ENCODE measurements around the gene LETM1.

- TF ChIP-seq CTCF (conservative IDR thresholded peaks at IDR 0.05; ENCODE audit: low read length) (no peak), EZH2phosphoT487 (IDR thresholded peaks at IDR 0.05; ENCODE audit: borderline replicate concordance, low read depth, low read length) (no peak)
Observed at GRCh38 chr4:1807332-1807777, 48.6 kb downstream of the LETM1 start.

Data from OCI-LY7 (cell line).